ENCODE measurements around the gene PLXDC1.

Gene PLXDC1

DNA sequence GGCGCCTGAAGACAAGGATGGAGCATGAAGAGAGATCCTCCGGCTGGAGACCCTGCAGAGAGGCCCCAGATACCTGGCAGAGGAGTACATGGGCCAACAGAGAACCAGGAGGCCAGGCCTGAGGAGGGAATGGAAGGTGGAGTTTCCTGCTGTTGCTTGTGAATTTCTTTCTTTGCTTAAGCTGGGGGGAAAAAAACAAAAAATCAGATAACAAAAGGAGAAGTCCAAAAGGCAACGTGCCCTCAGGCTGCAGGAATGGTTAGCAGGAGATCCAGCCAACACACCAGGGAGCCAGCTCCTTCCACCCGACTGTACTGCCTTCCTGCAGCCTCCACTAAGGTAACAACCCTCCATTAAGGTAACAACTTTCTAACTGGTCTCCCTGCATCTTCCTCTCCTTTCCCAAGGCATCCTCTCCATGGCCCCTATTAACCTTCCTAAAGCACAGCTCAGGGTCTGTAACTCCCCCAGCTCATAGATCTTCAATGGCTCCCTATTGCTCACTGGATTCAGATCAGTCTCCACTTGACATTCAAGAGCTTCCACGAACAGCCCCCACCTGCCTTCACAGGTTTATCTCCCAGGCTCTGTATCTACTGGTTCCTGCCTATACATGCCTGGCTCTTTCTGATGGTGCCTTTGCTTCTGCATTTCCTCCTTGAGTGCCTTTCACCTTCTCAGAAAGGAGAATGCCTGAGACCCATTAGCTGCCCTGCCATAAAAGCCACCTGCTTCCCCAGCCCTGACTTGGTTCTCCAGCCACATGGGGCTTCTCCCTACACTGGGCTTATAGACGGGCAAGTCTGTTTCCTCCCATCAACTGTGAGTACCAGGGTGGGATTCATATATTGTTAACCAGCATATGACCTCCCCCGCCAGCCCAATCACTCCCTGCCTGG, 15.2 kb upstream of the PLXDC1 start:
- Histone ChIP-seq H3K27me3 (ENCODE audit: insufficient read depth, low read length) (peaks cover 41% of the 10 kb centered on the region), H3K4me3 (ENCODE audit: low read length) (0 out of 2 replicates have a peak overlapping the region, but pooled peaks have one; percentile 93), H3K36me3 (ENCODE audit: insufficient read depth, low read depth, low read length) (no peaks in the 10 kb centered on the region), H3K9me3 (ENCODE audit: insufficient read depth, low read depth, low read length) (no peaks in the 10 kb centered on the region), H3K27ac (ENCODE audit: low read length) (no peak overlapping the region), H3K9ac (ENCODE audit: low read depth, low read length) (no peak overlapping the region), H3K4me1 (ENCODE audit: insufficient read depth, low read length) (no peaks in the 10 kb centered on the region)

DNA sequence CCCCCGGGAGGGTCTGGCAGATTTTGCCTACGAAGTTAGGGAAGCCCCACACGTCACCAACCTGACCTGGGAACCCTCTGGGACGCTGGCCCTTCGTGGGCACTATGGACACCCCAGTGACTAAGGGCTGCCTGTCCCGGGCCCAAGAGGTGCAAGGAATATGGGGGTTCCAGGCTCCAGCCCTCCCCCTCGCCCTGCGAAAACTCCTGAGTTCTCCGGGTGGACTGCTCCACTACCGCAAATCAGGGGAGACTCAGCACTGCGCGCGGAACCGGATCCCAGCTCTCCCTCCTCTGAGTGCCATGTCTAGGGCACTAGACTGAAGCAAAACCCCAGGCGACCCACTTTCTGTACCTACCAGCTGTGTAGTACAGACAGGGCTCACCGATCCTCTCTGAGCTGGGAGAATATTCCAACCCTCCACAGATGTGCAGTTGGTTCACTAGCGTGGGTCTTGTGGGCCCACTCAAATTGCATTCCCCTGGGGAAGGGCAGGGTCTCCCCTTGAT, 14.5 kb upstream of the PLXDC1 start, which contains the start of gene ARL5C:
ARL5C (minus strand) TSS at position 321 of the 509 bp plus-strand sequence. CDS start 401 bp downstream, outside the sequence.
- no peaks in the 10 kb centered on the region for H3K4me1 ChIP-seq (ENCODE audit: insufficient read depth, low read length)

DNA sequence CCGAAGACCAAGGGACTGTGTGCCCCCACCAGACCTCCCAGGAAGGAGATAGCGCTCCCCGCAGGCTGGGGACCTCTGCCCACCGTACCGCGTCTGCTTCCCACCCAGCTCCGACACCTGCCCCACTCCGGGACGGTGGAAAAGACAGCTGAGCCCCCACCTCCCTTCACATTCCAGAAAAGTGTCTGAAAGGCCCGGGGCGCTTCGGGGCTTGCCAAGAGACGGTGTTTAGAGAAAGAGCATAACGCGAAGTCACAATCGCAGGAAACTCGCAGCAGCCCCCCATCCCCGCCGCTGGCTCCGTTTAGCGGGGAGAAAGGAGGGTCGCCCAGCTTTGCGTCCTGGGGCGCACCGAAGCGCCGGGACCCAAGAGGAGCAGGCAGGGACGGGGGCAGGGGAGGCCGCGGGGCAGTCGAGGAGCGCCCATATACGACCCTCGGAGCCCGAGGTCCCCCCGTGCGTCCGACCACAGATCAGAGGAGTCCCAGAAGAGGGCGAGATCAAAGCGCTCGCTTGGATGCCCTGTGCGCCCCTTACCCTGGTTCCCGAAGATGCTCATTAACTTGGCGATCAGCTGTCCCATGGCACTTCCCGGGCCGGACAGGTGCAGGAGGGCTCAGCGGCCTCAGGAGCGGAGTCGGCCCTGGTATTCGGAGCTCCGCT, 13.9 kb upstream of the PLXDC1 start:
- no peak overlapping the region for H3K27ac ChIP-seq (ENCODE audit: low read length)
- H3K4me3 ChIP-seq (ENCODE audit: low read length): peak overlapping the region; percentile 93
- no peaks in the 10 kb centered on the region for H3K9me3 ChIP-seq (ENCODE audit: insufficient read depth, low read depth, low read length)
- no peaks in the 10 kb centered on the region for H3K36me3 ChIP-seq (ENCODE audit: insufficient read depth, low read depth, low read length)
- no peaks in the 10 kb centered on the region for H3K4me1 ChIP-seq (ENCODE audit: insufficient read depth, low read length)
- H3K9ac ChIP-seq (ENCODE audit: low read depth, low read length): peak overlapping the region; percentile 57; the same call in 1 of the 2 replicates
- peaks cover 41% of the 10 kb centered on the region for H3K27me3 ChIP-seq (ENCODE audit: insufficient read depth, low read length)

More for the DNA sequence above, 14.5 kb upstream of the PLXDC1 start, which contains the start of gene ARL5C:
- H3K4me3 ChIP-seq (ENCODE audit: low read length): peak within 1 kb of the TSS; percentile 93
- H3K9ac ChIP-seq (ENCODE audit: low read depth, low read length): peak within 1 kb of the TSS; percentile 57; the same call in 1 of the 2 replicates
- H3K27me3 ChIP-seq (ENCODE audit: insufficient read depth, low read length): peaks cover 41% of the 10 kb centered on the region
- no peaks in the 10 kb centered on the region for H3K36me3 ChIP-seq (ENCODE audit: insufficient read depth, low read depth, low read length)
- H3K9me3 ChIP-seq (ENCODE audit: insufficient read depth, low read depth, low read length): no peaks in the 10 kb centered on the region
- no peak within 1 kb of the TSS for H3K27ac ChIP-seq (ENCODE audit: low read length)

DNA sequence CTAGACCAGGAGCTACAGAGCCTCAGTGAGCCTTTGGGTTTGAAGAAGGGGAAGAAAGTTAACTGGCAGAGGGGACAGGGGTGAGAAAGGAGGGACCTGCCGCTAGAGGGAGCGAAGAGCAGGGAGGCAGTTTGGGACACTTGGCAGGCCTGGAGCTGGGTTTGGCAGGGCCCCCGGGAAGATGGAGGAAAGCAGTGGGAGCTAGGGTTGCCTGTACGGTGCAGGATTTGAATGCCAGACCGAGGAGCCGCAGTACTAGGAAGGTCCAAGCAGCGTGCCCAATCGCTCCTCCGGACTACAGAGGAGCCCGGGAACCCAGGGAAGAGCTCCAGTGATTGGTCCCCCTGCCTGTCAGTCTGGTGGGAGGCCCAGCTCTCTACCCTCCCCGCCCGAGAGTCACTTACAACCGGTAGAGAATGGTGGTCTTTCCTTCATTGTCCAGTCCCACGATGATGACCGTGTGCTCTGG, 13.3 kb upstream of the PLXDC1 start:
- Histone ChIP-seq H3K4me1 (ENCODE audit: insufficient read depth, low read length) (no peaks in the 10 kb centered on the region), H3K4me3 (ENCODE audit: low read length) (peak overlapping the region; percentile 93), H3K27me3 (ENCODE audit: insufficient read depth, low read length) (peaks cover 41% of the 10 kb centered on the region), H3K27ac (ENCODE audit: low read length) (no peak overlapping the region), H3K9me3 (ENCODE audit: insufficient read depth, low read depth, low read length) (no peaks in the 10 kb centered on the region), H3K9ac (ENCODE audit: low read depth, low read length) (peak overlapping the region; percentile 57; the same call in 1 of the 2 replicates), H3K36me3 (ENCODE audit: insufficient read depth, low read depth, low read length) (no peaks in the 10 kb centered on the region)

DNA sequence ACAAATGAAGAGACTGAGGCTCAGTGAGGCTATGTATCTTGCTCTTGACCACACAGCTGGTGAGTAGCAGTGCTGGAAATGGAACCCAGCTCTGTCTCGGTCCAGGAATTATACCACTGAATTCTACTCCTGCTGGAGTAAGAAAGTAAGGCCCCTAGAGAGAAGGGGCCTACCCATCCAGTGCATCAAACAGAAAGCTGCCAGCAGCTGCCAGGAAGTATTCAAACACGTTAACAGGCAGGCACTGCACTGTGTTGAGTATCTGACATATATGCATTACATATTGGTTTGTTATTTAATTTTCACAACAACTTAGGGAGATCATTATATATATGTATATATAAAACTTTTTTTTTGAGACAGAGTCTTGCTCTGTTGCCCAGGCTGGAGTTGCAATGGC, 10.5 kb upstream of the PLXDC1 start:
- Histone ChIP-seq H3K36me3 (ENCODE audit: insufficient read depth, low read depth, low read length) (no peaks in the 10 kb centered on the region), H3K9ac (ENCODE audit: low read depth, low read length) (no peak overlapping the region), H3K27ac (ENCODE audit: low read length) (no peak overlapping the region), H3K4me1 (ENCODE audit: insufficient read depth, low read length) (no peaks in the 10 kb centered on the region), H3K27me3 (ENCODE audit: insufficient read depth, low read length) (peaks cover 30% of the 10 kb centered on the region), H3K4me3 (ENCODE audit: low read length) (no peak overlapping the region), H3K9me3 (ENCODE audit: insufficient read depth, low read depth, low read length) (no peaks in the 10 kb centered on the region)

DNA sequence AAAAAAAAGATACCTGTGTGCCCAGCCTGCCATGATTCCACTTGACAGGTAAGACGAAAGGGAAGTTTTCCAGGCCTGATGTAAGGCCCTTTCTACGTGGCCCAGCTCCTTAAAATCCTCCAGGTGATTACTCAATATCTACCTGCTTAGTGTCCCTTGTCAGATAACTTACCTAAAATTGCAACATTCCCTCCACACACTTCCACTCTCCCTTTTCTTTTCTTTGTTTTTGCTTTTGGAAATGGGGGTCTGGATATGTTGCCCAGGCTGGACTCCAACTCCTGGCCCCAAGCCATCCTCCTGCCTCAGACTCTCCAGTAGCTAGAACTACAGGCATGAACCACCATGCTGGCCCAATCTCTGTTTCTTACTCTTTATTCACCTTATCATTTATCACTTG, 7.2 kb upstream of the PLXDC1 start:
- H3K27ac ChIP-seq (ENCODE audit: low read length): no peak overlapping the region
- H3K27me3 ChIP-seq (ENCODE audit: insufficient read depth, low read length): no peaks in the 10 kb centered on the region
- no peaks in the 10 kb centered on the region for H3K4me1 ChIP-seq (ENCODE audit: insufficient read depth, low read length)
- H3K36me3 ChIP-seq (ENCODE audit: insufficient read depth, low read depth, low read length): no peaks in the 10 kb centered on the region
- no peak overlapping the region for H3K4me3 ChIP-seq (ENCODE audit: low read length)
- H3K9me3 ChIP-seq (ENCODE audit: insufficient read depth, low read depth, low read length): no peaks in the 10 kb centered on the region
- no peak overlapping the region for H3K9ac ChIP-seq (ENCODE audit: low read depth, low read length)

DNA sequence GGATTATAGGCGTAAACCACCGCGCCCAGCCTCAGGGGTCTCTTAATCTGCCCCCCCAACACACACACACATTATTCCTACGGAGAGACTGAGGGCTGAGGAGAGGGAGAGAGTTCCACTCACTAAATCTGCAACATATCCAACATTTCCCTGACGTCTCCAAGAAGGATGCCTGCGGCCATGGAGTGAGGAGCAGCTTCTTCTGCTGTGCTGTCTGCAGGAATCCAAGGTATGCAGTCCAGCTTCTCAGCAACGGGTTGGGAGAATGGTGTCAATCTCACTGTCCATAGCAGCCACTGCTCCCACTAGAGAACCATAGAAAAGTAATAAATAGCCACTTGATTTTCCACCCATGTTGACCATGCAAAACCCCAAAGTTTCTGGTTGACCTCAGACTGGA, 5.1 kb upstream of the PLXDC1 start:
- H3K9me3 ChIP-seq (ENCODE audit: insufficient read depth, low read depth, low read length): no peaks in the 10 kb centered on the region
- H3K4me3 ChIP-seq (ENCODE audit: low read length): no peak overlapping the region
- H3K36me3 ChIP-seq (ENCODE audit: insufficient read depth, low read depth, low read length): no peaks in the 10 kb centered on the region
- H3K27me3 ChIP-seq (ENCODE audit: insufficient read depth, low read length): peaks cover 12% of the 10 kb centered on the region
- no peak overlapping the region for H3K27ac ChIP-seq (ENCODE audit: low read length)
- H3K4me1 ChIP-seq (ENCODE audit: insufficient read depth, low read length): no peaks in the 10 kb centered on the region
- no peak overlapping the region for H3K9ac ChIP-seq (ENCODE audit: low read depth, low read length)

DNA sequence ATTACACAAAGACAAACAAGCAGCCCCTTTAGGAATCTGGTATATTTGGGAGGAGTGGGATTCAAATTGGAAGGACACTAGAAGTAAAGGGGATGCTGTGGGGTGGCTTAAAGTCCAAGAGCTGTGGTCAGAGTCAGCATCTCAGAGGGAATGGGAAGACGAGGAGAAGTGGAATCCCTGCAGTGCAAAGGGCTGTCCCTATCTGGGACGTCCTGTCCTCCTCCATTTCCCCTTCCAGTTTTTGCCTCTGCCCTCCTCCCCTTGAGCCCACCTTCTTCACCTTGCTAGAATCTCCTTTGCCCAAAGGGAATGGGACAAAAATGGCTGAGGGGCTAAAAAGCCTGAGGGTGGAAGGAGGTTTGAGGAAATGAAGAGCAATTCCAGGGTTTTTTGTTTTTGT, 4.2 kb upstream of the PLXDC1 start:
- H3K4me1 ChIP-seq (ENCODE audit: insufficient read depth, low read length): no peaks in the 10 kb centered on the region
- no peaks in the 10 kb centered on the region for H3K9me3 ChIP-seq (ENCODE audit: insufficient read depth, low read depth, low read length)
- H3K27ac ChIP-seq (ENCODE audit: low read length): no peak overlapping the region
- no peak overlapping the region for H3K4me3 ChIP-seq (ENCODE audit: low read length)
- no peaks in the 10 kb centered on the region for H3K36me3 ChIP-seq (ENCODE audit: insufficient read depth, low read depth, low read length)
- H3K27me3 ChIP-seq (ENCODE audit: insufficient read depth, low read length): peaks cover 20% of the 10 kb centered on the region
- H3K9ac ChIP-seq (ENCODE audit: low read depth, low read length): no peak overlapping the region

DNA sequence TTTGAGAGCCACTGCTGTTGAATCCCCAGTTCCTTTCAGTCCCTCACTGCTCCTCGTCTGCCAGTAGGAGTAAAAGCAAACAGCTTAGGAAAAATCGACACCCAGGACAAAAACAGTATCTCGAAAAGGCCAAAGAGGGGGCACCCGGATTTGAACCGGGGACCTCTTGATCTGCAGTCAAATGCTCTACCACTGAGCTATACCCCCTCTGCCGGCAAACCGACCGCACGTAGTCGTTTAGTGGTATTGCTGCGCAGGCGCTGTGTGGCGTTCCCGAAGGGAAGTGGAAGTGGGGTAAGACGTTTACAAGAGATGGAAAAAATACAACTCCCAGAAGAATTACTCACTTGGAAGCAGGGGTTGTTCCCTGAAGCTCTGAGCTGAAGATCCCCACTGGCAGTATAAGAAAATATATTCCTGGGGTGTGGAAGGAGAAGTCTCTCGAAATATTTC, 2.2 kb upstream of the PLXDC1 start:
- peak overlapping the region; percentile 81; the same call in 1 of the 2 replicates for H3K9ac ChIP-seq (ENCODE audit: low read depth, low read length)
- no peak overlapping the region for H3K27ac ChIP-seq (ENCODE audit: low read length)
- H3K27me3 ChIP-seq (ENCODE audit: insufficient read depth, low read length): peaks cover 39% of the 10 kb centered on the region
- no peaks in the 10 kb centered on the region for H3K4me1 ChIP-seq (ENCODE audit: insufficient read depth, low read length)
- H3K4me3 ChIP-seq (ENCODE audit: low read length): peak overlapping the region; percentile 82
- no peaks in the 10 kb centered on the region for H3K36me3 ChIP-seq (ENCODE audit: insufficient read depth, low read depth, low read length)
- no peaks in the 10 kb centered on the region for H3K9me3 ChIP-seq (ENCODE audit: insufficient read depth, low read depth, low read length)

DNA sequence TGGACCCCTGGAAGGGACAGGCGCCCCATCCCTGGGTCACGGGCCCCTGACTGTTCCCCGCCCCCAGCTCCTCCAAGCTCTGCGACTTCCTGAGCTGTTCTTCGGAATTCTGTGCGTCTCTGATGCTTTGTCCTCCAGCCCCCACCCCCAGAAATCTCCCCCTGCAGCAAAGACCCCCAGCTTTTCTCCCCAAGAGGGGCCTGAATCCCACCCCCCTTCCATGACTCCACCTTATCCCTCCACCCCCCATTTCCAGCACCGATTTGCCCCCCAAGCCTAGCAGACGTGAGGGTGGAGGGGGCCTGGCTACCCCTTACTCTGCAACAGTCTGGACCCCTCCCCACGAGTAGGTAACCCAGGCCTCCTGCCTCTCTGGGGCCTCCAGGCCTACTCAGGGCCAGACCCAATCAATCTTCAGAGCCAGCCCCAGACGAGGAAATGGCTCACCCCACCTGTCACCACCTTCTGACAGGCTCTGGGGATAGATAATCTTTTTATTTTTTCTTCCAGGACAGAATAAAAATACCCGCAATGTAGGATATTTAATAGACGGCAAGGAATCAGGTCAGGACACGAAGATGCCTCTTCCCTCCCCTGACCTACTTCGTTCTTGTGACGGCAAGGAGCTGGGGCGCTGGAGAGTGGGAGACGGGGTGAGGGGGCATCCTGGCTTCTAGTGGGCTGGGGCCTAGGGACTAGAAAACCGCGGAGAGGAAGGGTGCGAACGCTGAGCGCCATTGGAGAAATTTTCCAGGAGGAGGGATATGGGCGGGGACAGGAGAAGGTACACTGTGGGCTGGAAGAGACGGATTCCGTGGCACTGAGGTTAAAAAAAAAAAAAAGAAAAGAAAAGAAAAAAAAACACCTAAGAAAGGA, 744 bp upstream of the PLXDC1 start:
- Histone ChIP-seq H3K36me3 (ENCODE audit: insufficient read depth, low read depth, low read length) (no peaks in the 10 kb centered on the region), H3K27ac (ENCODE audit: low read length) (no peak overlapping the region), H3K4me1 (ENCODE audit: insufficient read depth, low read length) (no peaks in the 10 kb centered on the region), H3K9ac (ENCODE audit: low read depth, low read length) (no peak overlapping the region), H3K9me3 (ENCODE audit: insufficient read depth, low read depth, low read length) (no peaks in the 10 kb centered on the region), H3K27me3 (ENCODE audit: insufficient read depth, low read length) (peaks cover 39% of the 10 kb centered on the region), H3K4me3 (ENCODE audit: low read length) (peak overlapping the region; percentile 82)

DNA sequence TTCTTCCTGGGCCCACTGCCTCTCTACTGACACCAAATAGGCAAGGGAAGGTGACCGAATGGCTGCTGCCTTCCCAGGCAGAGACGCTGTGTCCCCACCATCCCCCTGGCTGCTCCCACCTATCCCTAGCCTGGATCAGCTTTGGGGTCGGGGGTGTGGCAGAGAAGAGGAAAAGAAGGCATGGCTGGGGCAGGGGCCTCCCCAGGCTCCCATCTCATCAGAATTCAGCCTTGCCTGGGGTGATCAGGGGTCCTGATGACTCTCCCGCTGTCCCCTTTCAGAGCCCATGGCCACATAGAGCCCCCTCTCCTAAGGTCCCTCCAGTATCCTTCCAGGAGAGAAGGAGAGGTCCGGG, 665 bp downstream of the PLXDC1 start:
- no peak overlapping the region for H3K9ac ChIP-seq (ENCODE audit: low read depth, low read length)
- H3K9me3 ChIP-seq (ENCODE audit: insufficient read depth, low read depth, low read length): no peaks in the 10 kb centered on the region
- H3K27ac ChIP-seq (ENCODE audit: low read length): no peak overlapping the region
- H3K4me1 ChIP-seq (ENCODE audit: insufficient read depth, low read length): no peaks in the 10 kb centered on the region
- H3K4me3 ChIP-seq (ENCODE audit: low read length): peak overlapping the region; percentile 65
- H3K27me3 ChIP-seq (ENCODE audit: insufficient read depth, low read length): peaks cover 39% of the 10 kb centered on the region
- no peaks in the 10 kb centered on the region for H3K36me3 ChIP-seq (ENCODE audit: insufficient read depth, low read depth, low read length)

Measured in iPS-20b (cell line).